Measurements from ENCODE around the gene CD86.
"Not testable (repeated sequence)": the region's sequence is repeated elsewhere in the genome, so short reads cannot be mapped to it uniquely, and the experiment has no call there.

DNA sequence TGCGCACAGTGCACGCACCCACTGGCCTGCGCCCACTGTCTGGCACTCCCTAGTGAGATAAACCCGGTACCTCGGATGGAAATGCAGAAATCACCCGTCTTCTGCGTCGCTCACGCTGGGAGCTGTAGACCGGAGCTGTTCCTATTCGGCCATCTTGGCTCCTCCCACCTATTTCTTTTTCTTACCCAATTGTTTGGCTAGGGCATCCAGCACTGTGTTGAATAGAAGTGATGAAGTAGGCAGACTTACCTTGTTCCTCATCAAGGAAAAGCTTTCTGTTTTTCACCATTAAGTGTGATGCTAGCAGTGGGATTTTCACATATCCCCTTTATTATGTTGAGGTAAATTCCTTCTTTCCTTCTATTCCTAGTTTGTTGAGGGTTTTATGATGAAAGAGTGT lies 7.4 kb upstream of the CD86 start:
- TF ChIP-seq, protein P1, sequence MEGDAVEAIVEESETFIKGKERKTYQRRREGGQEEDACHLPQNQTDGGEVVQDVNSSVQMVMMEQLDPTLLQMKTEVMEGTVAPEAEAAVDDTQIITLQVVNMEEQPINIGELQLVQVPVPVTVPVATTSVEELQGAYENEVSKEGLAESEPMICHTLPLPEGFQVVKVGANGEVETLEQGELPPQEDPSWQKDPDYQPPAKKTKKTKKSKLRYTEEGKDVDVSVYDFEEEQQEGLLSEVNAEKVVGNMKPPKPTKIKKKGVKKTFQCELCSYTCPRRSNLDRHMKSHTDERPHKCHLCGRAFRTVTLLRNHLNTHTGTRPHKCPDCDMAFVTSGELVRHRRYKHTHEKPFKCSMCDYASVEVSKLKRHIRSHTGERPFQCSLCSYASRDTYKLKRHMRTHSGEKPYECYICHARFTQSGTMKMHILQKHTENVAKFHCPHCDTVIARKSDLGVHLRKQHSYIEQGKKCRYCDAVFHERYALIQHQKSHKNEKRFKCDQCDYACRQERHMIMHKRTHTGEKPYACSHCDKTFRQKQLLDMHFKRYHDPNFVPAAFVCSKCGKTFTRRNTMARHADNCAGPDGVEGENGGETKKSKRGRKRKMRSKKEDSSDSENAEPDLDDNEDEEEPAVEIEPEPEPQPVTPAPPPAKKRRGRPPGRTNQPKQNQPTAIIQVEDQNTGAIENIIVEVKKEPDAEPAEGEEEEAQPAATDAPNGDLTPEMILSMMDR (IDR thresholded peaks at IDR 0.05): not testable (repeated sequence)
- TF ChIP-seq POLR2A (IDR thresholded peaks at IDR 0.05); EP300 (IDR thresholded peaks at IDR 0.05; ENCODE audit: low read depth): not testable (repeated sequence)
